GM12874 (cell line): Measurements from ENCODE around the gene IL36G.

Source experiments
- TF ChIP-seq, protein P1 (sequence below): IDR thresholded peaks from 2 replicates; pipeline ENCODE4 v1.5.1; 2011; ENCODE audit warnings: low read depth, mild to moderate bottlenecking, control low read depth, low read length, moderate library complexity; ENCODE audit not compliant: insufficient read depth

Gene IL36G

DNA sequence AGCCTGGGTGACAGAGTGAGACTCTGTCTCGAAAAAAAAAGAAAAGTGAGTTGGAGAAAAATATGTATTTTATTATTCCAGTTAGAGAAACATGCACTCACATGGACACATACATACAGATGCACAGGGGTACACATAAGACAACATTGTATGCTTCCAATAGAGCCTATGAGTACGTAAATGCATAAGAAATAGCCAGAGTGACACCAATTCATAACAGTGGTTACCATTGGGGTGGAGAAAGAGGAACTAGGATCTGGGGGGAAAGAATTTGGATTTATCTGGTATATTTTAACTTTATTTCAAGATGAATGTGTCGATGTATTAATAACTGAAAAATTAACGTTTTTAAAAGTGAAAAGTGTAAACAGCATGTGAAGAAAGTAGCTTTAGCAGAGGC is 43.5 kb downstream of the IL36G start:
- TF ChIP-seq, protein P1, sequence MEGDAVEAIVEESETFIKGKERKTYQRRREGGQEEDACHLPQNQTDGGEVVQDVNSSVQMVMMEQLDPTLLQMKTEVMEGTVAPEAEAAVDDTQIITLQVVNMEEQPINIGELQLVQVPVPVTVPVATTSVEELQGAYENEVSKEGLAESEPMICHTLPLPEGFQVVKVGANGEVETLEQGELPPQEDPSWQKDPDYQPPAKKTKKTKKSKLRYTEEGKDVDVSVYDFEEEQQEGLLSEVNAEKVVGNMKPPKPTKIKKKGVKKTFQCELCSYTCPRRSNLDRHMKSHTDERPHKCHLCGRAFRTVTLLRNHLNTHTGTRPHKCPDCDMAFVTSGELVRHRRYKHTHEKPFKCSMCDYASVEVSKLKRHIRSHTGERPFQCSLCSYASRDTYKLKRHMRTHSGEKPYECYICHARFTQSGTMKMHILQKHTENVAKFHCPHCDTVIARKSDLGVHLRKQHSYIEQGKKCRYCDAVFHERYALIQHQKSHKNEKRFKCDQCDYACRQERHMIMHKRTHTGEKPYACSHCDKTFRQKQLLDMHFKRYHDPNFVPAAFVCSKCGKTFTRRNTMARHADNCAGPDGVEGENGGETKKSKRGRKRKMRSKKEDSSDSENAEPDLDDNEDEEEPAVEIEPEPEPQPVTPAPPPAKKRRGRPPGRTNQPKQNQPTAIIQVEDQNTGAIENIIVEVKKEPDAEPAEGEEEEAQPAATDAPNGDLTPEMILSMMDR, result no peak

DNA sequence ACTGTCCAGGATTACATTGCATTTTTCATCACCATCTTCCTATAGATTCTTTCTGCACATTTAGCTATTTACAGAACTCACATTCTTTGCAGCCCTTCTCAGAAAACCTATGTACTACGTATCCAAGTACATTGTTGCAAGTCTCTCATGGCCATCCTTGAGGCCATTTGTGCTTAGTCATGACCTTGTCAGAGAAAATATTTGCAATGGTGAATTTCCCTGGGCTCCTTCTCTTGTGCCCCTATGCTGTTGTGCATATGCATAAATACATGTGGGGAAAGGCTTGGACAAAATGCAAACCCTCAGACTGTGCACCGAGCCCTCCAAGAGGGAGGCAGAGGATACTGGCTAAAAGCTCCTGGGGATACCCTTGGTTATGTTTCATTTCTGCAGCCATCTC is 47.0 kb downstream of the IL36G start:
- TF ChIP-seq, protein P1, result no peak

DNA sequence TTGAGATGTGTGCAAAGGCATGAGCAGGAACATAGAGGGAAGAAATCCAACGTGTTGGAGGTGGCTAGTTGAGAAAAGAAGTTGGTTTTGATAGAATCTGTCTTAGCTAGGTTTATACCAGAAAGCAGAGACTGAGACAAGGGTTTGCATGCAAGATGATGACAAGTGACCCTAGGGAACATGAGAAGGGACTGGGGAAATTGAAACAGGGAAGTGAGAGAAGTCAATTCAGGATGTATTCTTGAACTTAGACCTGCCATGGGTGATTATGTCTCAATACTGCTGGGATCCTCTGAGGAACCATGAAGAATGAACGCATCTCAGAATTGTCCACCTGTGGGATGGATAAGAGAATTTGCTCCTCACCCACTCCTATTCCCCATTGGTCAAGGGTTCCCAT is 47.9 kb downstream of the IL36G start:
- TF ChIP-seq, protein P1, result no peak

DNA sequence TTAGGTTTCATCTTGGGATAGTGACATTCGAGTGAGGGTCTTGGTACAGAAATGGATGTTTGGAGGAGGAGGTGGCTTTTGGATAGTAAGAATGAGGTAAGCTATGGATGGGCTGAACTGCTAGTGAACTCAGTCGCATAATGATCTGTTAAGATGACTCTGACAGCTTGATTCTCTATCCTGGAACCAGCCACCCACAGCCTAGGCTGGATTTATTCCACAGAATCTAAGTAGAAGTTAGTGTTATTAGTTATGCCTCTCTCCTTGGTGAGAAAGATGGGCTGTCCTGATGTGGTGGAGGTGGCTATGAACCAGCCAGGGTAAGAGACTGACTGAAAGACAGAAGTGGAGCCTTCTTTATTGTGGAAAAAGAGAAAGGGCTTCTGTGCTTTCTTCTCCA is 49.9 kb downstream of the IL36G start:
- TF ChIP-seq, protein P1, result no peak

DNA sequence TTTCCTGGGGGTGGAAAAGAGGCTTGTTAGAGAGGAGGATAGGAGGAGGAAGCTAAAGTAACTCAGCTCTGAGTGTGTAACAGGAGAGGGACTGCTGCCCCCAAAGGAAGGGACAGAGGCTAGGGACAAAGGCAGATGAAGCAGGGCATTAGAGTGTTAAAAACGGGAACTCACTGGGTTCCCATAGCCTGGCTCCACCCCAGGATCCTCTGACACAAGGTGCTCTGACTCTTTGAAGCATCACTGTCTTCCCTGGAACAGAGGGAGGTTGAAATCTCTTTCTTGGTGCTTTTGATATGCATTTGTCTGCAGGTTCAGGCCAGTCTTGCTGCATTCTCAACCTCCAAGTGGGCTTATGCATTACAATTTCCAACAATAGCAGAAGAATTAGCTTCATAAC is 50.3 kb downstream of the IL36G start:
- TF ChIP-seq, protein P1, result no peak

DNA sequence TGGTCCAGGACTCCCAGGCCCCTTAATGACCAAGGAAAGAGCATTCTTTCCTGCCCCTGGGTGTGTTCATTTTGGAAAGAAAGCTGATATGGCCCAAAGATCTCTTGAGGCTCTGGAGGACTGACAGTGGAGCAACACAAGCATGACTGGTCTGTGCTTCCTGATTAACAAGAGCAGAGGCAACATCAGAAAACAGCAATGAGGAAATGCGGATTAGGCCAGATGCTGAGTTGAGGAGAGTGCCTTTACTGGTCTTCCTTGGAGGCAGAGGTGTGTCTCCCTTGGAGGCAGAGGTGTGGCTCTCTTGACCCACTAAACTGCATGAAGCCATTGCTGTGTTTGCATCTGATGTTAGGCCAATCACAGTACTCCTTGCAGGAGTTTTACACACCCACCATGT is 54.9 kb downstream of the IL36G start:
- TF ChIP-seq, protein P1, result no peak

DNA sequence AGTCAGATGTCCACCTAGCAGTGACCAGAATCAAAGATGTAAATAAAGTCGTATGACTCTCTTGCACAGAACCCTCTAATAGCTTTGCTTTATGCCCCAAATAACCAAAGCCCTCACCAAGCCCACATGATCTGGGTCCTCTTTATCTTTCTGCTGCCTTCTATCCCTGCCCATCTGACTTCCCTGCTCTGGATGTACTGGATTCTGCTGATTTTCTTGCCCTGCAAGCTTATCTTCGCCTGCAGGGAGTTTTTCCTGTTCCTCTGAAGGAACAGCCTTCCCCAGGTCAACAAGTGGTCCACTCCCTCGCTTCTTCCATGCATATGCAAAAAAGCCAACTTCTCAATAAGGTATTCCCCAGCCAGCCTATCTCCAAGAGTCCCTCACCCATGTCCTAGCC is 56.2 kb downstream of the IL36G start:
- TF ChIP-seq, protein P1, result no peak
